Naive thymus-derived CD4-positive, alpha-beta T cell (primary cell): ENCODE measurements around the gene COL11A1. TPM values are rescaled to one million over a fixed set of nuclear protein-coding genes. Genes with fewer than 3 reads are reported as not detected.
"Not testable (repeated sequence)": the region's sequence is repeated elsewhere in the genome, so short reads cannot be mapped to it uniquely, and the experiment has no call there.

ENCODE experiments used
- ATAC-seq: fragments of 150-1000 bp; cut with Tn5 transposase; 2 replicates; pipeline ENCODE4 v1.10.0; 2021; ENCODE audit warnings: mild to moderate bottlenecking, moderate library complexity
- CTCF ChIA-PET: fragments of 350-600 bp; sonication (Branson Sonifier 250); formaldehyde crosslinking; loops from one replicate; lab custom pipeline; 2021; ENCODE audit warnings: antibody characterized with exemption; lab: Charles Lee
- POLR2A ChIA-PET: fragments of 350-600 bp; sonication (Branson Sonifier 250); formaldehyde crosslinking; loops from one replicate; lab custom pipeline; 2021; ENCODE audit warnings: antibody characterized with exemption, inconsistent platforms; lab: Charles Lee
- DNase-seq, 9 donors: peaks; one replicate each; pipeline versions ENCODE4 v3.0.0 to v3.0.0-alpha.2; 2020 to 2022; ENCODE audit warnings: mixed read lengths in 1 of 9
- H3K27ac ChIP-seq: one replicate; pipeline ENCODE4 v1.7.0; 2013; ENCODE audit warnings: mild to moderate bottlenecking, low read depth, low read length, moderate library complexity
- H3K27me3 ChIP-seq, 2 donors: one replicate each; pipeline ENCODE4 v1.7.0; 2013; ENCODE audit warnings: low read length in 2 of 2, mild to moderate bottlenecking in 2 of 2, moderate library complexity in 2 of 2; ENCODE audit not compliant: control insufficient read depth in 2 of 2, insufficient read depth in 2 of 2
- H3K36me3 ChIP-seq, 3 experiments: 1 replicate in 2 of 3; 2 replicates in 1 of 3; pipeline ENCODE4 v1.7.0; 2013; ENCODE audit warnings: low read length in 3 of 3, mild to moderate bottlenecking in 3 of 3, moderate library complexity in 1 of 3; ENCODE audit not compliant: insufficient read depth in 3 of 3, control insufficient read depth in 2 of 3
- H3K4me1 ChIP-seq, 2 donors: one replicate each; pipeline ENCODE4 v1.7.0; 2013; ENCODE audit warnings: low read length in 2 of 2, mild to moderate bottlenecking in 2 of 2, moderate library complexity in 1 of 2; ENCODE audit not compliant: control insufficient read depth in 2 of 2, insufficient read depth in 2 of 2
- H3K4me3 ChIP-seq: 2 replicates; pipeline ENCODE4 v1.7.0; 2013; ENCODE audit warnings: mild to moderate bottlenecking, low read length
- H3K9me3 ChIP-seq, 3 experiments: 1 replicate in 2 of 3; 2 replicates in 1 of 3; pipeline ENCODE4 v1.7.0; 2013; ENCODE audit warnings: low read length in 3 of 3; ENCODE audit not compliant: control insufficient read depth in 2 of 3
- H3K27ac Mint-ChIP-seq, 9 donors: one replicate each; pipeline ENCODE4 v1.8.0; 2020 to 2022; ENCODE audit warnings: mixed read lengths in 9 of 9, mild to moderate bottlenecking in 8 of 9, moderate library complexity in 5 of 9, inconsistent platforms in 2 of 9
- H3K27me3 Mint-ChIP-seq, 5 donors: one replicate each; pipeline ENCODE4 v1.8.0; 2021 to 2022; ENCODE audit warnings: mixed read lengths in 5 of 5, mild to moderate bottlenecking in 1 of 5
- H3K36me3 Mint-ChIP-seq, 5 donors: one replicate each; pipeline ENCODE4 v1.8.0; 2020 to 2022; ENCODE audit warnings: mixed read lengths in 5 of 5, mild to moderate bottlenecking in 3 of 5, inconsistent platforms in 1 of 5
- H3K4me1 Mint-ChIP-seq, 7 donors: one replicate each; pipeline ENCODE4 v1.8.0; 2020 to 2022; ENCODE audit warnings: mixed read lengths in 7 of 7, mild to moderate bottlenecking in 3 of 7, inconsistent platforms in 1 of 7
- H3K4me3 Mint-ChIP-seq, 10 donors: one replicate each; pipeline ENCODE4 v1.8.0; 2020 to 2022; ENCODE audit warnings: mild to moderate bottlenecking in 10 of 10, mixed read lengths in 10 of 10, moderate library complexity in 6 of 10, inconsistent platforms in 2 of 10
- H3K9me3 Mint-ChIP-seq, 11 donors: one replicate each; pipeline ENCODE4 v1.8.0; 2020 to 2022; ENCODE audit warnings: mixed read lengths in 11 of 11, mild to moderate bottlenecking in 4 of 11, inconsistent platforms in 1 of 11, moderate library complexity in 1 of 11
- intact Hi-C, 2 donors: fragments of 100-400 bp; cut with micrococcal nuclease; formaldehyde crosslinking; loops; one replicate each; pipeline ENCODE4 v1.15.1; 2023
- polyA plus RNA-seq, 2 donors: library from polyadenylated mRNA; unstranded; fragments of 300-500 nt; fragmentation: Illumina TruSeq; gene quantifications; one replicate each; pipeline ENCODE4 v1.2.3, GENCODE V29; 2021
- total RNA-seq, 6 experiments: library from RNA in 5 of 6; stranded (reverse) in 5 of 6; gene quantifications; 1 replicate in 5 of 6; 2 replicates in 1 of 6; pipeline ENCODE4 v1.2.3 and lab custom pipeline; 2021 to 2026

The COL11A1 gene
- total and polyA plus RNA-seq, 7 experiments from 2014 or later = not detected

DNA sequence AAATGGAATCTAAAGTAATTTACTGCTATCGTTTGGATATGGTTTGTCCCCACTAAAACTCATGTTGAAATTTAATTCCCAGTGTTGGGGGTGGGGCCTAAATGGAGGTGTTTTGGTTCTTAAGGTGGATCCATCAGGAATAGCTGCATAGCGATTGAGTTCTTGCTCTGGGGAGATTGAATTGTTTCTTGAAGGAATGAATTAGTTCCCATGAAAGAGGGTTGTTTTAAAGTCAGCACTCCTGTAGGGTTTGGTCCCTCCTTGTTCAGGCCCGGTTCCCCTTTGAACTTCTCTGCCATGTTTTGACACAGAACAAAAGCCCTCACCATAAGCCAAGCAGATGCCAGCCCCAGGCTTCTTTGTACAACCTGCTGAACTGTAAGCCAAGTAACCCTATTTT, 170.9 kb downstream of the COL11A1 start:
- H3K4me1 Mint-ChIP-seq = no peaks in the 10 kb centered on the region
- Histone ChIP-seq H3K27ac (no peak overlapping the region), H3K36me3 (no peaks in the 10 kb centered on the region), H3K27me3 (no peaks in the 10 kb centered on the region), H3K4me3 (no peak overlapping the region), H3K4me1 (no peaks in the 10 kb centered on the region), H3K9me3 (no peaks in the 10 kb centered on the region)
- CTCF ChIA-PET = no interaction called here
- H3K4me3 Mint-ChIP-seq = no peak overlapping the region
- H3K27ac Mint-ChIP-seq = no peak overlapping the region
- peaks cover 0 to 2% (median 0%) of the 10 kb centered on the region in 11 donors for H3K9me3 Mint-ChIP-seq
- no peak for DNase-seq
- no peak for ATAC-seq
- no peaks in the 10 kb centered on the region for H3K27me3 Mint-ChIP-seq
- POLR2A ChIA-PET = no interaction called here
- intact Hi-C loops = no loop called here
- no peaks in the 10 kb centered on the region for H3K36me3 Mint-ChIP-seq

DNA sequence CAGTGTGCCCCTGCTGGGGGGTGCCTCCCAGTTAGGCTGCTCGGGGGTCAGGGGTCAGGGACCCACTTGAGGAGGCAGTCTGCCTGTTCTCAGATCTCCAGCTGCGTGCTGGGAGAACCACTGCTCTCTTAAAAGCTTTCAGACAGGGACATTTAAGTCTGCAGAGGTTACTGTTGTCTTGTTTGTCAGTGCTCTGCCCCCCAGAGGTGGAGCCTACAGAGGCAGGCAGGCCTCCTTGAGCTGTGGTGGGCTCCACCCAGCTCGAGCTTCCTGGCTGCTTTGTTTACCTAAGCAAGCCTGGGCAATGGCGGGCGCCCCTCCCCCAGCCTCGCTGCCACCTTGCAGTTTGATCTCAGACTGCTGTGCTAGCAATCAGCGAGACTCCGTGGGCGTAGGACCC, 175.0 kb downstream of the COL11A1 start:
- POLR2A ChIA-PET, H3K4me1 Mint-ChIP-seq, H3K4me1 ChIP-seq, H3K4me3 Mint-ChIP-seq, DNase-seq, H3K27ac Mint-ChIP-seq, H3K4me3 ChIP-seq, intact Hi-C loops, H3K36me3 ChIP-seq, ATAC-seq, H3K27me3 Mint-ChIP-seq, CTCF ChIA-PET, H3K36me3 Mint-ChIP-seq, H3K9me3 ChIP-seq, H3K27ac ChIP-seq, H3K27me3 ChIP-seq, H3K9me3 Mint-ChIP-seq: not testable (repeated sequence)

DNA sequence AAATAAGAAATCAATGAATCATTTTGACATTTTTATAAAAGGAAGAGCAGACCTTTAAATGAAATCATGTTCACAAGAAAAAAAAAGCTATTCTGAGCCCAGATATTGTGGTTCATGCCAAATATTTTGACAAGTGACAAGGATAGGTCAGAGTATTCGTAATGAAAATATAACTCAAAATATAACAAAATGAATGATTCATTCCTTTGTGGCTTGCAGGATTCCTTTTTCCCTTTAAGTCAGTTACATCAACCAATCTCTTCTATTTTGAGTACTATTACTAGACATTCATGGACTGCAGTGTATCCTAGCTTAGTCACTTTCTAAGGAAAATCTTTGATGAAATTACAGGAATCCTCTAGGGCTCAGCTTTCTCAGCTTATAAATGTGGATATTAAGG, 188.7 kb downstream of the COL11A1 start:
- POLR2A ChIA-PET = no interaction called here
- intact Hi-C loops = no loop called here
- Histone ChIP-seq H3K9me3 (no peaks in the 10 kb centered on the region), H3K36me3 (no peaks in the 10 kb centered on the region), H3K4me3 (no peak overlapping the region), H3K27ac (no peak overlapping the region), H3K4me1 (no peaks in the 10 kb centered on the region), H3K27me3 (no peaks in the 10 kb centered on the region)
- H3K36me3 Mint-ChIP-seq = no peaks in the 10 kb centered on the region
- H3K9me3 Mint-ChIP-seq = peaks cover 0 to 4% (median 0%) of the 10 kb centered on the region in 11 donors
- H3K27me3 Mint-ChIP-seq = no peaks in the 10 kb centered on the region
- DNase-seq = no peak
- no peaks in the 10 kb centered on the region for H3K4me1 Mint-ChIP-seq
- H3K27ac Mint-ChIP-seq = no peak overlapping the region
- no peak for ATAC-seq
- CTCF ChIA-PET = no interaction called here
- H3K4me3 Mint-ChIP-seq = no peak overlapping the region

- Mint-ChIP-seq H3K27ac (no peak overlapping the region), H3K27me3 (no peaks in the 10 kb centered on the region), H3K4me3 (no peak overlapping the region), H3K4me1 (no peaks in the 10 kb centered on the region), H3K36me3 (no peaks in the 10 kb centered on the region), H3K9me3 (peaks cover 0 to 2% (median 0%) of the 10 kb centered on the region in 11 donors)
- H3K4me3 ChIP-seq = no peak overlapping the region
- no peak overlapping the region for H3K27ac ChIP-seq
- no peaks in the 10 kb centered on the region for H3K9me3 ChIP-seq
- DNase-seq = no peak
- intact Hi-C loops = no loop called here
- H3K36me3 ChIP-seq = no peaks in the 10 kb centered on the region
- H3K27me3 ChIP-seq = no peaks in the 10 kb centered on the region
- POLR2A ChIA-PET = no interaction called here
- H3K4me1 ChIP-seq = no peaks in the 10 kb centered on the region
- no peak for ATAC-seq
- CTCF ChIA-PET = no interaction called here
Measured at GRCh38 chr1:102901996-102902395, 206.3 kb downstream of the COL11A1 start.

DNA sequence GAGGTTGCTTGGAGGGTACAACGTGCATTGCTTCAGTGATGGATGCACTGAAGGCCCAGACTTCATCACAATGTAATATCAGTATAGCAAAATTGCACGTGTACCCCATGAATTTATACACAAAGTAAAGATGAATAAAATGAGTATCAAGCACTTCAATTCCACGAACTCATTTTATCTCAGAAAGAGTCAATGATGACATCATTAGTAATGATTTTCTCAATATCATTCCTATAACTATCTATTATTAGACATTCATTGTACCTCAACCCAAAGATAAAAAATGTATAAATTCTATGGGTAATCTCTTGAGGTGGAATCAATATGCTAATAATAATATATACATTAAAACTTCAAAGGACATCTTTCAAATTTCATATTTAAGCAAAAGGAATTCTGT, 208.4 kb downstream of the COL11A1 start:
- Mint-ChIP-seq H3K9me3 (peaks cover 0 to 2% (median 0%) of the 10 kb centered on the region in 11 donors), H3K36me3 (no peaks in the 10 kb centered on the region), H3K27ac (no peak overlapping the region), H3K4me3 (no peak overlapping the region), H3K27me3 (no peaks in the 10 kb centered on the region), H3K4me1 (no peaks in the 10 kb centered on the region)
- intact Hi-C loops = no loop called here
- DNase-seq = no peak
- Histone ChIP-seq H3K27ac (no peak overlapping the region), H3K27me3 (no peaks in the 10 kb centered on the region), H3K4me3 (no peak overlapping the region), H3K4me1 (no peaks in the 10 kb centered on the region), H3K36me3 (no peaks in the 10 kb centered on the region), H3K9me3 (no peaks in the 10 kb centered on the region)
- POLR2A ChIA-PET = no interaction called here
- CTCF ChIA-PET = no interaction called here
- no peak for ATAC-seq

- H3K27ac ChIP-seq = no peak overlapping the region
- no peaks in the 10 kb centered on the region for H3K36me3 Mint-ChIP-seq
- ChIA-PET CTCF (no interaction called here), POLR2A (interaction anchor here (0.6 kb wide), 1 partner anchor 636 kb away, joined by 3 read pairs; no protein-coding TSS in a partner anchor)
- H3K36me3 ChIP-seq = no peaks in the 10 kb centered on the region
- H3K27ac Mint-ChIP-seq = no peak overlapping the region
- intact Hi-C loops = no loop called here
- ATAC-seq (no peak), DNase-seq (no peak)
- H3K9me3 Mint-ChIP-seq = no peaks in the 10 kb centered on the region
- H3K27me3 Mint-ChIP-seq = no peaks in the 10 kb centered on the region
- H3K27me3 ChIP-seq = no peaks in the 10 kb centered on the region
- H3K4me1 Mint-ChIP-seq = no peaks in the 10 kb centered on the region
- no peak overlapping the region for H3K4me3 Mint-ChIP-seq
- no peaks in the 10 kb centered on the region for H3K4me1 ChIP-seq
- no peaks in the 10 kb centered on the region for H3K9me3 ChIP-seq
- H3K4me3 ChIP-seq = no peak overlapping the region
Measured at GRCh38 chr1:102897557-102897956, 210.8 kb downstream of the COL11A1 start.

GRCh38 chr1:102896771-102897170, 211.6 kb downstream of the COL11A1 start:
- intact Hi-C loops = no loop called here
- no peaks in the 10 kb centered on the region for H3K36me3 Mint-ChIP-seq
- H3K4me3 Mint-ChIP-seq = no peak overlapping the region
- H3K27ac Mint-ChIP-seq = no peak overlapping the region
- Histone ChIP-seq H3K4me3 (no peak overlapping the region), H3K27me3 (no peaks in the 10 kb centered on the region), H3K27ac (no peak overlapping the region), H3K36me3 (no peaks in the 10 kb centered on the region), H3K9me3 (no peaks in the 10 kb centered on the region), H3K4me1 (no peaks in the 10 kb centered on the region)
- ChIA-PET CTCF (no interaction called here), POLR2A (no interaction called here)
- no peaks in the 10 kb centered on the region for H3K27me3 Mint-ChIP-seq
- DNase-seq = no peak
- H3K9me3 Mint-ChIP-seq = no peaks in the 10 kb centered on the region
- H3K4me1 Mint-ChIP-seq = no peaks in the 10 kb centered on the region
- ATAC-seq = no peak
